Measurements from ENCODE around the gene GFRA1.

DNA sequence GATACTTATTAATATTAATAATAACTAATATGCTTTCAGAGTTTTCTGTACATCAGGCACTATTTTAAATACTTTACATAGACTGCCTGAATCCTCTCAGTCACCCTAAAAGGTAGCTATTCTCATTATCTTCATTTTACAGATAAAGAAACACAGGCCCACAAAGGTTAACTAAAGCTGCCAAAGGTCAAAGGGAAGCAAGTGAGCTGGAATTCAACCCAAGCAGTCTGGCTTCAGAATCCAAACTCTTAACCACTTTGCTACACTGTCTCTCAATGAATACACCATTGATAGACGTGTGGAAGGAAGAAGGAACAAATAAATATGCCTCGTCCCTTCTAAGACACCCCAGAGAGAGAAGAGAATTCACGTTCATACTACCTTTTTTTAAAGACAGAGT, 52.0 kb downstream of the GFRA1 start:
- TF ChIP-seq, protein P1, sequence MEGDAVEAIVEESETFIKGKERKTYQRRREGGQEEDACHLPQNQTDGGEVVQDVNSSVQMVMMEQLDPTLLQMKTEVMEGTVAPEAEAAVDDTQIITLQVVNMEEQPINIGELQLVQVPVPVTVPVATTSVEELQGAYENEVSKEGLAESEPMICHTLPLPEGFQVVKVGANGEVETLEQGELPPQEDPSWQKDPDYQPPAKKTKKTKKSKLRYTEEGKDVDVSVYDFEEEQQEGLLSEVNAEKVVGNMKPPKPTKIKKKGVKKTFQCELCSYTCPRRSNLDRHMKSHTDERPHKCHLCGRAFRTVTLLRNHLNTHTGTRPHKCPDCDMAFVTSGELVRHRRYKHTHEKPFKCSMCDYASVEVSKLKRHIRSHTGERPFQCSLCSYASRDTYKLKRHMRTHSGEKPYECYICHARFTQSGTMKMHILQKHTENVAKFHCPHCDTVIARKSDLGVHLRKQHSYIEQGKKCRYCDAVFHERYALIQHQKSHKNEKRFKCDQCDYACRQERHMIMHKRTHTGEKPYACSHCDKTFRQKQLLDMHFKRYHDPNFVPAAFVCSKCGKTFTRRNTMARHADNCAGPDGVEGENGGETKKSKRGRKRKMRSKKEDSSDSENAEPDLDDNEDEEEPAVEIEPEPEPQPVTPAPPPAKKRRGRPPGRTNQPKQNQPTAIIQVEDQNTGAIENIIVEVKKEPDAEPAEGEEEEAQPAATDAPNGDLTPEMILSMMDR (IDR thresholded peaks at IDR 0.05): no peak
- TF ChIP-seq POLR2AphosphoS5 (IDR thresholded peaks at IDR 0.05): no peak
- no peak for TF ChIP-seq POLR2A (IDR thresholded peaks at IDR 0.05)
- TF ChIP-seq EP300 (IDR thresholded peaks at IDR 0.05): no peak
